K562 (cell line): ENCODE data around the gene NAA11. TPM values are rescaled to one million over a fixed set of nuclear protein-coding genes. Genes with fewer than 3 reads are reported as not detected.

Experiments used
- ATF7 ChIP-seq: fragments of 450-650 bp; IDR thresholded peaks from 2 replicates; pipeline ENCODE4 v1.7.1; 2014; ENCODE audit warnings: mild to moderate bottlenecking, moderate library complexity
- CXXC5 ChIP-seq: fragments of 250-450 bp; sonication (Bioruptor Pico); IDR thresholded peaks from 2 replicates; pipeline ENCODE4 v1.8.0; 2022; ENCODE audit warnings: inconsistent platforms, mild to moderate bottlenecking, moderate library complexity
- EP400 ChIP-seq: fragments of 450-650 bp; IDR thresholded peaks from 2 replicates; pipeline ENCODE4 v1.6.1; 2017; ENCODE audit warnings: antibody characterized with exemption, mild to moderate bottlenecking, moderate library complexity
- GTF2E2 ChIP-seq: fragments of 200-800 bp; sonication (Bioruptor generic); IDR thresholded peaks from 2 replicates; pipeline ENCODE4 v1.6.1; 2016; ENCODE audit warnings: missing genetic modification characterization, missing compliant biosample characterization
- HLTF ChIP-seq: fragments of 450-650 bp; IDR thresholded peaks from 2 replicates; pipeline ENCODE4 v1.6.1; 2016
- NR2C2 ChIP-seq, 2 experiments: fragments of 200-800 bp in 1 of 2; sonication (Bioruptor generic) in 1 of 2; sonication (generic) in 1 of 2; formaldehyde crosslinking in 1 of 2; IDR thresholded peaks; 2 replicates each; pipeline versions ENCODE4 v1.6.1 to v1.8.0; 2016 to 2022; ENCODE audit warnings: mild to moderate bottlenecking in 1 of 2, missing compliant biosample characterization in 1 of 2, missing genetic modification characterization in 1 of 2, missing genetic modification reagents in 1 of 2
- POLR2B ChIP-seq: fragments of 450-650 bp; IDR thresholded peaks from 2 replicates; pipeline ENCODE4 v1.6.1; 2018; ENCODE audit warnings: low read depth; ENCODE audit not compliant: partially characterized antibody
- RBBP5 ChIP-seq: fragments of 200-600 bp; sonication (generic); IDR thresholded peaks from 2 replicates; pipeline ENCODE4 v1.6.1; 2012; ENCODE audit warnings: borderline replicate concordance, mild to moderate bottlenecking, low read length, control low read depth, inconsistent platforms; ENCODE audit not compliant: insufficient read depth, poor library complexity, severe bottlenecking
- RBFOX2 ChIP-seq: fragments of 200-400 bp; formaldehyde crosslinking; IDR thresholded peaks from 2 replicates; pipeline ENCODE4 v1.6.1; 2017; ENCODE audit warnings: low read depth, mild to moderate bottlenecking, low read length, moderate library complexity
- SOX6 ChIP-seq: fragments of 450-650 bp; IDR thresholded peaks from 2 replicates; pipeline ENCODE4 v1.6.1; 2014; ENCODE audit warnings: mild to moderate bottlenecking
- TAF9B ChIP-seq: fragments of 450-650 bp; IDR thresholded peaks from 2 replicates; pipeline ENCODE4 v1.6.1; 2018; ENCODE audit warnings: mild to moderate bottlenecking; ENCODE audit not compliant: partially characterized antibody
- polyA plus RNA-seq, 8 experiments: library from polyadenylated mRNA; depleted of rRNA in 4 of 8; stranded (reverse) in 5 of 8; unstranded in 3 of 8; fragments of >200 nt; fragmentation: Nextera tagmentation in 2 of 8; fragmentation: Illumina TruSeq in 1 of 8; extraction: Ambion mirVana in 2 of 8; extraction: Trizol in 1 of 8; gene quantifications; 2 replicates each; pipeline versions ENCODE4 v1.2.1 to v1.2.3, GENCODE V29; 2011 to 2014; ENCODE audit warnings: inconsistent platforms in 1 of 8, missing spikeins in 1 of 8
- total RNA-seq, 7 experiments: library from RNA; depleted of rRNA in 6 of 7; stranded (reverse); fragments of >200 nt in 6 of 7; fragmentation: Illumina TruSeq in 2 of 7; extraction: Trizol in 2 of 7; gene quantifications; 2 replicates each; pipeline versions ENCODE4 v1.2.1 to v1.2.3, GENCODE V29; 2011 to 2021; ENCODE audit warnings: low replicate concordance in 1 of 7
- TF ChIP-seq, protein P1 (sequence below), 2 experiments: fragments of 450-650 bp; IDR thresholded peaks; 2 replicates each; pipeline ENCODE4 v1.6.1; 2018; ENCODE audit warnings: mild to moderate bottlenecking in 2 of 2, low read depth in 1 of 2; ENCODE audit not compliant: partially characterized antibody in 2 of 2
- TF ChIP-seq, protein P2 (sequence below): sonication (generic); formaldehyde crosslinking; IDR thresholded peaks from 2 replicates; pipeline ENCODE4 v1.8.0; 2022; ENCODE audit warnings: missing genetic modification reagents, mild to moderate bottlenecking, moderate library complexity, borderline replicate concordance
- TF ChIP-seq, protein P3 (sequence below): IDR thresholded peaks from 2 replicates; pipeline ENCODE4 v1.6.1; 2014; ENCODE audit warnings: antibody characterized with exemption
- TF ChIP-seq, protein P4 (sequence below): fragments of 200-800 bp; sonication (Bioruptor generic); IDR thresholded peaks from 2 replicates; pipeline ENCODE4 v1.6.1; 2016; ENCODE audit warnings: missing genetic modification characterization, missing compliant biosample characterization

NAA11 gene
- total and polyA plus RNA-seq, 9 of the 15 experiments (the other 6 are each of a cell fraction or from before 2014, with no cell fraction given), result 17.1 to 34.6 (median 23.1) TPM

DNA sequence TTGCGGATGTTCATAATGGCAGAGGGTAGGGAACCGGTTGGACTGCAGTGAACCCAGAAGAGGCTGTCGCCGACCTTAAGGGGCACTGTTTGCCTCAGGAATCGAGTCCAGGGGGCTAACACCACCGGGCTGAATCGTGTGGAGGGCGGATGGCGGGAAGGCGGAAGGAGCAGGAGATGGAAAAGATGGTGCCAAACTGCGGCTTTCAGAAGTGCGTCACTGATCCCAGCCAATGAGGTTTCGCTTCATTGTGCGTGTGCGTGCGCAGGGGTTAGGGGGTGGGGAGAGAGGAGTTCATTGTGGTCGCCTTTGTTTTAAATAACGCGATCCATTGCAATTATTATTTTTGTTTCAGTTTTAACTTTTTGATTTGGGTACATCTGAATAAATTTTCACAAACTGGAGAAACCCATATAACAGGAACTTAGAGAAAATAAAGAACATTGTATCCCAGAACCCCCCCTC is at the start of gene NAA11 (continued):
- TF ChIP-seq, protein P1, sequence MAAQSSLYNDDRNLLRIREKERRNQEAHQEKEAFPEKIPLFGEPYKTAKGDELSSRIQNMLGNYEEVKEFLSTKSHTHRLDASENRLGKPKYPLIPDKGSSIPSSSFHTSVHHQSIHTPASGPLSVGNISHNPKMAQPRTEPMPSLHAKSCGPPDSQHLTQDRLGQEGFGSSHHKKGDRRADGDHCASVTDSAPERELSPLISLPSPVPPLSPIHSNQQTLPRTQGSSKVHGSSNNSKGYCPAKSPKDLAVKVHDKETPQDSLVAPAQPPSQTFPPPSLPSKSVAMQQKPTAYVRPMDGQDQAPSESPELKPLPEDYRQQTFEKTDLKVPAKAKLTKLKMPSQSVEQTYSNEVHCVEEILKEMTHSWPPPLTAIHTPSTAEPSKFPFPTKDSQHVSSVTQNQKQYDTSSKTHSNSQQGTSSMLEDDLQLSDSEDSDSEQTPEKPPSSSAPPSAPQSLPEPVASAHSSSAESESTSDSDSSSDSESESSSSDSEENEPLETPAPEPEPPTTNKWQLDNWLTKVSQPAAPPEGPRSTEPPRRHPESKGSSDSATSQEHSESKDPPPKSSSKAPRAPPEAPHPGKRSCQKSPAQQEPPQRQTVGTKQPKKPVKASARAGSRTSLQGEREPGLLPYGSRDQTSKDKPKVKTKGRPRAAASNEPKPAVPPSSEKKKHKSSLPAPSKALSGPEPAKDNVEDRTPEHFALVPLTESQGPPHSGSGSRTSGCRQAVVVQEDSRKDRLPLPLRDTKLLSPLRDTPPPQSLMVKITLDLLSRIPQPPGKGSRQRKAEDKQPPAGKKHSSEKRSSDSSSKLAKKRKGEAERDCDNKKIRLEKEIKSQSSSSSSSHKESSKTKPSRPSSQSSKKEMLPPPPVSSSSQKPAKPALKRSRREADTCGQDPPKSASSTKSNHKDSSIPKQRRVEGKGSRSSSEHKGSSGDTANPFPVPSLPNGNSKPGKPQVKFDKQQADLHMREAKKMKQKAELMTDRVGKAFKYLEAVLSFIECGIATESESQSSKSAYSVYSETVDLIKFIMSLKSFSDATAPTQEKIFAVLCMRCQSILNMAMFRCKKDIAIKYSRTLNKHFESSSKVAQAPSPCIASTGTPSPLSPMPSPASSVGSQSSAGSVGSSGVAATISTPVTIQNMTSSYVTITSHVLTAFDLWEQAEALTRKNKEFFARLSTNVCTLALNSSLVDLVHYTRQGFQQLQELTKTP (IDR thresholded peaks at IDR 0.05; ENCODE audit: low read depth in 1 of 2, partially characterized antibody in 2 of 2), result peak in 1 of 2 experiments; percentile 89
- TF ChIP-seq RBBP5, result no peak
- TF ChIP-seq POLR2B, result no peak
- TF ChIP-seq GTF2E2 (tag), result no peak
- peak; percentile 69 for TF ChIP-seq RBFOX2
- TF ChIP-seq, protein P2, sequence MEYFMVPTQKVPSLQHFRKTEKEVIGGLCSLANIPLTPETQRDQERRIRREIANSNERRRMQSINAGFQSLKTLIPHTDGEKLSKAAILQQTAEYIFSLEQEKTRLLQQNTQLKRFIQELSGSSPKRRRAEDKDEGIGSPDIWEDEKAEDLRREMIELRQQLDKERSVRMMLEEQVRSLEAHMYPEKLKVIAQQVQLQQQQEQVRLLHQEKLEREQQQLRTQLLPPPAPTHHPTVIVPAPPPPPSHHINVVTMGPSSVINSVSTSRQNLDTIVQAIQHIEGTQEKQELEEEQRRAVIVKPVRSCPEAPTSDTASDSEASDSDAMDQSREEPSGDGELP, result no peak
- TF ChIP-seq TAF9B, result no peak
- TF ChIP-seq CXXC5 (CRISPR knock-in tag), result peak; percentile 66
- TF ChIP-seq, protein P3, sequence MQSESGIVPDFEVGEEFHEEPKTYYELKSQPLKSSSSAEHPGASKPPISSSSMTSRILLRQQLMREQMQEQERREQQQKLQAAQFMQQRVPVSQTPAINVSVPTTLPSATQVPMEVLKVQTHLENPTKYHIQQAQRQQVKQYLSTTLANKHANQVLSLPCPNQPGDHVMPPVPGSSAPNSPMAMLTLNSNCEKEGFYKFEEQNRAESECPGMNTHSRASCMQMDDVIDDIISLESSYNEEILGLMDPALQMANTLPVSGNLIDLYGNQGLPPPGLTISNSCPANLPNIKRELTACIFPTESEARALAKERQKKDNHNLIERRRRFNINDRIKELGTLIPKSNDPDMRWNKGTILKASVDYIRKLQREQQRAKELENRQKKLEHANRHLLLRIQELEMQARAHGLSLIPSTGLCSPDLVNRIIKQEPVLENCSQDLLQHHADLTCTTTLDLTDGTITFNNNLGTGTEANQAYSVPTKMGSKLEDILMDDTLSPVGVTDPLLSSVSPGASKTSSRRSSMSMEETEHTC, result no peak
- no peak for TF ChIP-seq HLTF
- TF ChIP-seq EP400, result peak; percentile 62; the same call in 1 of the 2 replicates
- TF ChIP-seq ATF7, result peak; percentile 86
- TF ChIP-seq, protein P4, sequence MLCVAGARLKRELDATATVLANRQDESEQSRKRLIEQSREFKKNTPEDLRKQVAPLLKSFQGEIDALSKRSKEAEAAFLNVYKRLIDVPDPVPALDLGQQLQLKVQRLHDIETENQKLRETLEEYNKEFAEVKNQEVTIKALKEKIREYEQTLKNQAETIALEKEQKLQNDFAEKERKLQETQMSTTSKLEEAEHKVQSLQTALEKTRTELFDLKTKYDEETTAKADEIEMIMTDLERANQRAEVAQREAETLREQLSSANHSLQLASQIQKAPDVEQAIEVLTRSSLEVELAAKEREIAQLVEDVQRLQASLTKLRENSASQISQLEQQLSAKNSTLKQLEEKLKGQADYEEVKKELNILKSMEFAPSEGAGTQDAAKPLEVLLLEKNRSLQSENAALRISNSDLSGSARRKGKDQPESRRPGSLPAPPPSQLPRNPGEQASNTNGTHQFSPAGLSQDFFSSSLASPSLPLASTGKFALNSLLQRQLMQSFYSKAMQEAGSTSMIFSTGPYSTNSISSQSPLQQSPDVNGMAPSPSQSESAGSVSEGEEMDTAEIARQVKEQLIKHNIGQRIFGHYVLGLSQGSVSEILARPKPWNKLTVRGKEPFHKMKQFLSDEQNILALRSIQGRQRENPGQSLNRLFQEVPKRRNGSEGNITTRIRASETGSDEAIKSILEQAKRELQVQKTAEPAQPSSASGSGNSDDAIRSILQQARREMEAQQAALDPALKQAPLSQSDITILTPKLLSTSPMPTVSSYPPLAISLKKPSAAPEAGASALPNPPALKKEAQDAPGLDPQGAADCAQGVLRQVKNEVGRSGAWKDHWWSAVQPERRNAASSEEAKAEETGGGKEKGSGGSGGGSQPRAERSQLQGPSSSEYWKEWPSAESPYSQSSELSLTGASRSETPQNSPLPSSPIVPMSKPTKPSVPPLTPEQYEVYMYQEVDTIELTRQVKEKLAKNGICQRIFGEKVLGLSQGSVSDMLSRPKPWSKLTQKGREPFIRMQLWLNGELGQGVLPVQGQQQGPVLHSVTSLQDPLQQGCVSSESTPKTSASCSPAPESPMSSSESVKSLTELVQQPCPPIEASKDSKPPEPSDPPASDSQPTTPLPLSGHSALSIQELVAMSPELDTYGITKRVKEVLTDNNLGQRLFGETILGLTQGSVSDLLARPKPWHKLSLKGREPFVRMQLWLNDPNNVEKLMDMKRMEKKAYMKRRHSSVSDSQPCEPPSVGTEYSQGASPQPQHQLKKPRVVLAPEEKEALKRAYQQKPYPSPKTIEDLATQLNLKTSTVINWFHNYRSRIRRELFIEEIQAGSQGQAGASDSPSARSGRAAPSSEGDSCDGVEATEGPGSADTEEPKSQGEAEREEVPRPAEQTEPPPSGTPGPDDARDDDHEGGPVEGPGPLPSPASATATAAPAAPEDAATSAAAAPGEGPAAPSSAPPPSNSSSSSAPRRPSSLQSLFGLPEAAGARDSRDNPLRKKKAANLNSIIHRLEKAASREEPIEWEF (CRISPR knock-in tag), result no peak
- TF ChIP-seq SOX6, result 0 out of 2 replicates have a peak, but pooled peaks have one; percentile 14
- no peak for TF ChIP-seq NR2C2 (CRISPR knock-in tag; IDR thresholded peaks at IDR 0.05)
- peak; percentile 84 for TF ChIP-seq NR2C2 (tag; IDR thresholded peaks at IDR 0.05)
